GM23338 (cell line): ENCODE measurements around the gene CHRNA3. TPM values are rescaled to one million over a fixed set of nuclear protein-coding genes. Genes with fewer than 3 reads are reported as not detected.

Experiments
- ATAC-seq: fragments of 200-7000 bp; cut with Tn5 transposase; 3 replicates; pipeline ENCODE4 v1.9.1; 2020
- DNase-seq: peaks from one replicate; pipeline ENCODE4 v3.0.0-alpha.2; 2015; ENCODE audit warnings: low spot score
- H2AFZ ChIP-seq: fragments of 200-600 bp; sonication (generic); 2 replicates; pipeline ENCODE4 v1.8.0; 2016; ENCODE audit warnings: antibody characterized with exemption, mild to moderate bottlenecking, moderate library complexity
- H3F3A ChIP-seq: fragments of 200-600 bp; sonication (generic); replicated peaks from 2 replicates; pipeline ENCODE4 v1.8.0; 2017; ENCODE audit warnings: antibody characterized with exemption, mixed run types, low read depth
- H3K27ac ChIP-seq: fragments of 200-600 bp; sonication (generic); 2 replicates; pipeline ENCODE4 v1.6.1; 2016; ENCODE audit warnings: low read depth
- H3K27me3 ChIP-seq: fragments of 200-600 bp; sonication (generic); 2 replicates; pipeline ENCODE4 v1.8.0; 2016; ENCODE audit warnings: mild to moderate bottlenecking, mixed run types, moderate library complexity; ENCODE audit not compliant: insufficient read depth
- H3K36me3 ChIP-seq: fragments of 200-600 bp; sonication (generic); 2 replicates; pipeline ENCODE4 v1.8.0; 2016; ENCODE audit warnings: mild to moderate bottlenecking; ENCODE audit not compliant: insufficient read depth
- H3K4me1 ChIP-seq: fragments of 200-600 bp; sonication (generic); 2 replicates; pipeline ENCODE4 v1.8.0; 2016; ENCODE audit warnings: mild to moderate bottlenecking, moderate library complexity; ENCODE audit not compliant: insufficient read depth
- H3K4me2 ChIP-seq: fragments of 200-600 bp; sonication (generic); 2 replicates; pipeline ENCODE4 v1.7.1; 2017; ENCODE audit warnings: mixed run types
- H3K4me3 ChIP-seq: fragments of 200-600 bp; sonication (generic); 2 replicates; pipeline ENCODE4 v1.6.1; 2016; ENCODE audit warnings: mixed run types
- H3K79me2 ChIP-seq: fragments of 200-600 bp; sonication (generic); replicated peaks from 2 replicates; pipeline ENCODE4 v1.8.0; 2017; ENCODE audit warnings: mild to moderate bottlenecking; ENCODE audit not compliant: insufficient read depth
- H3K9me2 ChIP-seq: fragments of 200-600 bp; sonication (generic); 2 replicates; pipeline ENCODE4 v1.8.0; 2017; ENCODE audit not compliant: insufficient read depth
- H4K20me1 ChIP-seq: fragments of 200-600 bp; sonication (generic); replicated peaks from 2 replicates; pipeline ENCODE4 v1.8.0; 2017; ENCODE audit warnings: mild to moderate bottlenecking; ENCODE audit not compliant: insufficient read depth
- H3K27ac Mint-ChIP-seq: 2 replicates; pipeline ENCODE4 v1.8.0; 2020; ENCODE audit warnings: inconsistent platforms, mild to moderate bottlenecking, moderate library complexity, mixed read lengths
- H3K27me3 Mint-ChIP-seq: 3 replicates; pipeline ENCODE4 v1.8.0; 2022; ENCODE audit warnings: low read depth, mild to moderate bottlenecking, moderate library complexity, mixed read lengths, inconsistent platforms; ENCODE audit not compliant: insufficient read depth, poor library complexity
- H3K36me3 Mint-ChIP-seq: 3 replicates; pipeline ENCODE4 v1.8.0; 2021; ENCODE audit warnings: low read depth, mild to moderate bottlenecking, inconsistent platforms, moderate library complexity, mixed read lengths
- H3K4me1 Mint-ChIP-seq: 3 replicates; pipeline ENCODE4 v1.8.0; 2020; ENCODE audit warnings: mild to moderate bottlenecking, inconsistent platforms, mixed read lengths
- H3K4me3 Mint-ChIP-seq: 3 replicates; pipeline ENCODE4 v1.8.0; 2021; ENCODE audit warnings: moderate library complexity, mild to moderate bottlenecking, inconsistent platforms, mixed read lengths
- H3K9me3 Mint-ChIP-seq: 3 replicates; pipeline ENCODE4 v1.8.0; 2020; ENCODE audit warnings: moderate library complexity, mild to moderate bottlenecking, inconsistent platforms, mixed read lengths
- CREB1 ChIP-seq: fragments of 250-450 bp; sonication (Bioruptor Pico); IDR thresholded peaks from 2 replicates; pipeline ENCODE4 v1.5.0; 2020; ENCODE audit warnings: low read depth, mild to moderate bottlenecking, moderate library complexity
- CTCF ChIP-seq, 2 experiments: fragments of 200-600 bp in 1 of 2; sonication (generic) in 1 of 2; conservative IDR thresholded peaks; 2 replicates each; pipeline versions ENCODE4 v1.5.1 to v1.6.1; 2016 to 2017; ENCODE audit warnings: antibody characterized with exemption in 2 of 2, low read depth in 2 of 2, mild to moderate bottlenecking in 2 of 2, moderate library complexity in 1 of 2
- ETS1 ChIP-seq: IDR thresholded peaks from 2 replicates; pipeline ENCODE4 v1.6.1; 2016; ENCODE audit warnings: antibody characterized with exemption
- EZH2 ChIP-seq: fragments of 200-600 bp; sonication (generic); IDR thresholded peaks from one replicate; pipeline ENCODE4 v1.8.0; 2017; ENCODE audit warnings: antibody characterized with exemption, mild to moderate bottlenecking, low read depth; ENCODE audit not compliant: unreplicated experiment
- EZH2phosphoT487 ChIP-seq: fragments of 200-600 bp; sonication (generic); IDR thresholded peaks from one replicate; pipeline ENCODE4 v1.8.1; 2018; ENCODE audit warnings: antibody characterized with exemption; ENCODE audit not compliant: unreplicated experiment
- JUNB ChIP-seq: IDR thresholded peaks from one replicate; pipeline ENCODE4 v1.6.1; 2016; ENCODE audit warnings: antibody characterized with exemption; ENCODE audit not compliant: unreplicated experiment
- NANOG ChIP-seq: IDR thresholded peaks from 2 replicates; pipeline ENCODE4 v1.6.1; 2016; ENCODE audit warnings: antibody characterized with exemption, borderline replicate concordance
- POLR2AphosphoS5 ChIP-seq: IDR thresholded peaks from 2 replicates; pipeline ENCODE4 v1.6.1; 2016; ENCODE audit warnings: antibody characterized with exemption, low read depth
- REST ChIP-seq: IDR thresholded peaks from one replicate; pipeline ENCODE4 v1.6.1; 2018; ENCODE audit warnings: antibody characterized with exemption; ENCODE audit not compliant: unreplicated experiment
- STAT1 ChIP-seq: IDR thresholded peaks from one replicate; pipeline ENCODE4 v1.6.1; 2016; ENCODE audit warnings: antibody characterized with exemption; ENCODE audit not compliant: unreplicated experiment
- ZNF114 ChIP-seq: fragments of 250-450 bp; sonication (Bioruptor Pico); IDR thresholded peaks from 2 replicates; pipeline ENCODE4 v1.5.0; 2020; ENCODE audit warnings: mild to moderate bottlenecking, moderate library complexity
- ZNF331 ChIP-seq: fragments of 250-450 bp; sonication (Bioruptor Pico); IDR thresholded peaks from 2 replicates; pipeline ENCODE4 v1.5.0; 2020; ENCODE audit warnings: low read depth, mild to moderate bottlenecking, moderate library complexity
- ZNF462 ChIP-seq: fragments of 250-450 bp; sonication (Bioruptor Pico); IDR thresholded peaks from 2 replicates; pipeline ENCODE4 v1.5.0; 2020; ENCODE audit warnings: mild to moderate bottlenecking, moderate library complexity
- polyA plus RNA-seq: library from polyadenylated mRNA; unstranded; fragments of >200 nt; fragmentation: Nextera tagmentation; extraction: Ambion mirVana; gene quantifications from 2 replicates; pipeline ENCODE4 v1.2.1, GENCODE V29; 2016
- total RNA-seq: library from RNA; depleted of rRNA; stranded (reverse); fragments of >200 nt; shearing (Covaris generic); gene quantifications from 2 replicates; pipeline ENCODE4 v1.2.3, GENCODE V29; 2014

The CHRNA3 gene
- total and polyA plus RNA-seq, 2 experiments from 2014 or later = 2.9 to 3.5 TPM

- H3K79me2 ChIP-seq = peaks cover 94% of the 10 kb centered on the region
- no peak overlapping the region for H3K27ac ChIP-seq
- Mint-ChIP-seq H3K4me1 (peaks cover 3% of the 10 kb centered on the region; the same call in 2 of the 3 replicates), H3K4me3 (no peak overlapping the region), H3K27me3 (peaks cover 2% of the 10 kb centered on the region), H3K27ac (no peak overlapping the region), H3K9me3 (no peaks in the 10 kb centered on the region), H3K36me3 (peaks cover 3% of the 10 kb centered on the region; the same call in 1 of the 3 replicates)
- H3K27me3 ChIP-seq = no peaks in the 10 kb centered on the region
- TF ChIP-seq ZNF114 (CRISPR knock-in tag) (no peak), ZNF462 (no peak), EZH2phosphoT487 (no peak), EZH2 (no peak), ETS1 (no peak), STAT1 (no peak), CREB1 (CRISPR knock-in tag) (no peak), CTCF (conservative IDR thresholded peaks at IDR 0.05; ENCODE audit: low read depth in 2 of 2) (no peak), ZNF331 (CRISPR knock-in tag) (no peak), JUNB (no peak), POLR2AphosphoS5 (no peak), REST (no peak), NANOG (no peak)
- no peaks in the 10 kb centered on the region for H3K36me3 ChIP-seq
- no peak overlapping the region for H3K4me3 ChIP-seq
- H3K4me1 ChIP-seq = 0 out of 2 replicates have a peak, but pooled peaks cover 3% of the 10 kb centered on the region
- H4K20me1 ChIP-seq = peaks cover 18% of the 10 kb centered on the region
- H3F3A ChIP-seq = no peaks in the 10 kb centered on the region
- no peaks in the 10 kb centered on the region for H3K9me2 ChIP-seq
- DNase-seq (no peak), ATAC-seq (no peak)
- no peak overlapping the region for H3K4me2 ChIP-seq
- no peak overlapping the region for H2AFZ ChIP-seq
Observed at GRCh38 chr15:78574944-78575343, 45.9 kb downstream of the CHRNA3 start.
